ENCODE data around the gene PRMT9. TPM values are rescaled to one million over a fixed set of nuclear protein-coding genes. Genes with fewer than 3 reads are reported as not detected.

PRMT9 gene
- total RNA-seq, 1 donor from 2014 or later = 8.1 TPM

DNA sequence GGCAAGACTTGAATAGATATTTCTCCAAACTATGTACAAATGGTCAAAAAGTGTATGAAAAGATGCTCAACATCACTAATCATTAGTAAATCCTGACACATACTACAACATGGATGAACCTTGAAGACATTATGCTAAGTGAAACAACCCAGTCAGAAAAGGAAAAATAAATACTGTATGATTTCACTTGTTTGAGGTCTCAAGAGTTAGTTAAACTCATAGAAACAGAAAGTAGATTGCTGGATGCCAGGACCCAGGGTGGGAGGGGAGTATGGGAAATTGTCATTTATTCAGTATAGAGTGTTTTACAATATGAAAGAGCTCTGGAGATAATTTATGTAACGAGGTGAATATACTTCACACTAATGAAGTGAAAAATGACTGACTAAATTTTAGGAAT is 32.4 kb downstream of the PRMT9 start:
- H3K9me3 Mint-ChIP-seq = peaks cover 4% of the 10 kb centered on the region
- intact Hi-C loops (cut with micrococcal nuclease) = no loop called here
- H3K4me1 Mint-ChIP-seq = peaks cover 13% of the 10 kb centered on the region
- H3K27me3 Mint-ChIP-seq = no peaks in the 10 kb centered on the region
- no peak for DNase-seq
- no peak overlapping the region for H3K27ac Mint-ChIP-seq
- no peak overlapping the region for H3K4me3 Mint-ChIP-seq
- peaks cover 37% of the 10 kb centered on the region for H3K36me3 Mint-ChIP-seq (ENCODE audit: low read depth)

GRCh38 chr4:147648656-147649055 is 35.3 kb downstream of the PRMT9 start:
- Mint-ChIP-seq H3K9me3 (peaks cover 4% of the 10 kb centered on the region), H3K27ac (no peak overlapping the region), H3K4me1 (peaks cover 18% of the 10 kb centered on the region), H3K4me3 (no peak overlapping the region), H3K36me3 (ENCODE audit: low read depth) (peaks cover 33% of the 10 kb centered on the region), H3K27me3 (no peaks in the 10 kb centered on the region)
- intact Hi-C loops (cut with micrococcal nuclease) = no loop called here
- DNase-seq = no peak

GRCh38 chr4:147645099-147645498 is 38.9 kb downstream of the PRMT9 start:
- Mint-ChIP-seq H3K27ac (no peak overlapping the region), H3K9me3 (peaks cover 4% of the 10 kb centered on the region), H3K4me1 (peaks cover 14% of the 10 kb centered on the region), H3K36me3 (ENCODE audit: low read depth) (peaks cover 52% of the 10 kb centered on the region), H3K27me3 (no peaks in the 10 kb centered on the region), H3K4me3 (no peak overlapping the region)
- intact Hi-C loops (cut with micrococcal nuclease) = no loop called here
- DNase-seq = no peak

DNA sequence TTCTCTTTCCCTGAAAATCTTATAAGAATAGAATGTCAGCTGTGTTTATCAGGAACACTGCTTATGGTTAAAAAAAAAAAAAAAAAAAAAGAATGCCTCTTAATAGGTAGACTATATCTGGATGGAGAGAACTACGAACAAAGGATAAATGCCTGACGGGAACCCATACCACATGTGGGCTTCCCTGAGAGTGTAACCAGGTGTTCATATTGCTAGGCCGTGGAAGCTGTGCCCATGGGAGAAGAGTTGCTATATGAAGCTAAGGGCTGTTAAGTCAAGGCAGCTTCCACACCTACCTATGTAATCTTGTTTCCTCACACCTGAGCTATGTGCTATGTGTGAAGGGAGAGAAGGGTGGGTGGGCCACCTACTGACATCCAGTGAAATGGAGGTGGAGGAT is 39.5 kb downstream of the PRMT9 start:
- no peak overlapping the region for H3K27ac Mint-ChIP-seq
- H3K4me1 Mint-ChIP-seq = peaks cover 13% of the 10 kb centered on the region
- no peak for DNase-seq
- H3K36me3 Mint-ChIP-seq (ENCODE audit: low read depth) = peaks cover 52% of the 10 kb centered on the region
- H3K9me3 Mint-ChIP-seq = no peaks in the 10 kb centered on the region
- intact Hi-C loops (cut with micrococcal nuclease) = no loop called here
- H3K4me3 Mint-ChIP-seq = no peak overlapping the region
- H3K27me3 Mint-ChIP-seq = no peaks in the 10 kb centered on the region

DNA sequence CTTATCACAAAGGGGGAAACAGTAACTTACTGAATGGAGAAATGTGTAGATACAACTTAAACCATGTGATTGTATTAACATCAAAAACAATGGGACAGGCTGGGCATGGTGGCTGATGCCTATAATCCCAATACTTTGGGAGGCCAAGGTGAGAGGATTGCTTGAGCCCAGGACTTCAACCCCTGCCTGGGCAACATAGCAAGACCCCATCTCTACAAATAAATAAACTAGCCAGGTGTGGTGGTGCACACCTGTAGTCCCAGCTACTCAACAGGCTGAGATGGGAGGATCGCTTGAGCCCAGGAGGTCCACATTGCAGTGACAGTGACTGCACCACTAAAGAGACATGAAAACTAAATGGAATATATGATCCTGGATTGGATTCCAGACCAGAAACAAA is 40.3 kb downstream of the PRMT9 start:
- Mint-ChIP-seq H3K27me3 (no peaks in the 10 kb centered on the region), H3K4me1 (peaks cover 14% of the 10 kb centered on the region), H3K4me3 (no peak overlapping the region), H3K9me3 (no peaks in the 10 kb centered on the region), H3K36me3 (ENCODE audit: low read depth) (peaks cover 44% of the 10 kb centered on the region), H3K27ac (no peak overlapping the region)
- intact Hi-C loops (cut with micrococcal nuclease) = no loop called here
- no peak for DNase-seq

GRCh38 chr4:147640331-147640730 is 43.6 kb downstream of the PRMT9 start:
- H3K27me3 Mint-ChIP-seq = no peaks in the 10 kb centered on the region
- intact Hi-C loops (cut with micrococcal nuclease) = no loop called here
- H3K36me3 Mint-ChIP-seq (ENCODE audit: low read depth) = peaks cover 54% of the 10 kb centered on the region
- H3K4me3 Mint-ChIP-seq = no peak overlapping the region
- no peak for DNase-seq
- peaks cover 9% of the 10 kb centered on the region for H3K4me1 Mint-ChIP-seq
- no peak overlapping the region for H3K27ac Mint-ChIP-seq
- H3K9me3 Mint-ChIP-seq = no peaks in the 10 kb centered on the region

DNA sequence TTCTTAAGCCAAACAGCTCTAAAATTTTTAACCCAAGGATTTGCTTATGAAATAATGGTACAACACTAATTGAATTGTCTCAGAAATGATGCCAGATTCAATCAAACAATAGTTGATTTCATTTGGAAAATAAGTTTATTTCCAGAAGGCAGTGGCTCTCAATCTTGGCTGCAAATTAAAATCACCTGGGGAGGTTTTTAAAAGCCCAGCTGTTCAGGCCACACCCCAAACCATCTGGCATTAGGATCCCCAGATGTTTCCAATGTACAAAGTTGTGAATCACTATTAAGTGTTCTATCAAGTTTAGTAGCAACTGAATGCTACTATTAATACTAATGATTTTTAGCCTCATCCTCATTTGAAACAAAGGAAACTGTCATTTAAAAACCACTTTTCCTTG is 44.6 kb downstream of the PRMT9 start:
- intact Hi-C loops (cut with micrococcal nuclease) = loop anchor here (2.0 kb wide), 1 partner anchor 23 kb away; the partner anchor contains the start of gene TMEM184C
- H3K27ac Mint-ChIP-seq = no peak overlapping the region
- peaks cover 7% of the 10 kb centered on the region for H3K4me1 Mint-ChIP-seq
- no peaks in the 10 kb centered on the region for H3K9me3 Mint-ChIP-seq
- peaks cover 59% of the 10 kb centered on the region for H3K36me3 Mint-ChIP-seq (ENCODE audit: low read depth)
- no peaks in the 10 kb centered on the region for H3K27me3 Mint-ChIP-seq
- no peak for DNase-seq
- no peak overlapping the region for H3K4me3 Mint-ChIP-seq

DNA sequence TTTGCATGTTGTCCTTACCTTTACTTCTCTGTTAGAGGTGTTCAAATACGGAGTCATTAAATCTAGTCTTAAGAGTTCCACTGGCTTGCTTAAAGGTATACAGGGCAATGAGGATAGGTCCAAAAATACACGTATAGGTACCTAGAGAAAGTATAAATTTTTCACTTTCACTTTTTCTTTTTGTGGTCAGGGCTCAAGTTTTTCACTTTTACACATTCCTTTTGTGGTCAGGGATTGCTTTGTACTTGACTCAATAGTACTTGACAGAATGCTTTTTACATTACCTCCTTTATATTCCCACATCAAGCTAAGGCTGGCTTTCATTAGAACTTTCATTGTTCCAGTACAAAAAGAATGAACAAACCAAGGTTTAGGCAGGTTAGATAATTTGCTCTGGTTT is 45.0 kb downstream of the PRMT9 start:
- Mint-ChIP-seq H3K9me3 (no peaks in the 10 kb centered on the region), H3K4me3 (no peak overlapping the region), H3K36me3 (ENCODE audit: low read depth) (peaks cover 62% of the 10 kb centered on the region), H3K27ac (no peak overlapping the region), H3K27me3 (no peaks in the 10 kb centered on the region), H3K4me1 (peaks cover 7% of the 10 kb centered on the region)
- DNase-seq = no peak
- intact Hi-C loops (cut with micrococcal nuclease) = loop anchor here (2.0 kb wide), 1 partner anchor 22 kb away; the partner anchor contains the start of gene TMEM184C

GRCh38 chr4:147638365-147638764 is 45.6 kb downstream of the PRMT9 start:
- Mint-ChIP-seq H3K4me1 (peaks cover 7% of the 10 kb centered on the region), H3K27me3 (no peaks in the 10 kb centered on the region)
- intact Hi-C loops (cut with micrococcal nuclease) = loop anchor here (2.0 kb wide), 1 partner anchor 22 kb away; the partner anchor contains the start of gene TMEM184C

DNA sequence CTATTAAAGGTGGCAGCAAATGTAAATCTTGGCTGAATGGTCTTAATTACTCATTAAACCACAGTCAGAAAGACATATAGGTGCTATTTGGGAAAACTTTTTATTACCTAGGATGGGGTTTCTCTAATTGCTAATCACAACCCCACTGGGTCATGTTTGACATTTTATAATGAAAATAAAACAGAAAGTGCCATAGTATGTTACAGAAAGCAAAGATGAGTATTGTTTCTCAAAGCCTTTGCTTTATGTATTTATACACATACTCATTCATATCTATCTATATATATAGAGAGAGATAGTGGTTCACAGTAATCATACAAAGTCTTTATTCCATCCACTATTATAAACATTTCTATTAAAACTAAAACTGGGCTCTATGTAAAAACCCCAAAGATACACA is 48.6 kb downstream of the PRMT9 start:
- Mint-ChIP-seq H3K4me1 (peaks cover 7% of the 10 kb centered on the region), H3K27ac (no peak overlapping the region), H3K9me3 (no peaks in the 10 kb centered on the region), H3K27me3 (no peaks in the 10 kb centered on the region), H3K4me3 (no peak overlapping the region), H3K36me3 (ENCODE audit: low read depth) (peaks cover 49% of the 10 kb centered on the region)
- intact Hi-C loops (cut with micrococcal nuclease) = no loop called here
- DNase-seq = no peak

More at GRCh38 chr4:147638365-147638764, 45.6 kb downstream of the PRMT9 start:
- Mint-ChIP-seq H3K36me3 (ENCODE audit: low read depth) (peaks cover 65% of the 10 kb centered on the region), H3K4me3 (no peak overlapping the region), H3K27ac (no peak overlapping the region), H3K9me3 (no peaks in the 10 kb centered on the region)
- DNase-seq = no peak

DNA sequence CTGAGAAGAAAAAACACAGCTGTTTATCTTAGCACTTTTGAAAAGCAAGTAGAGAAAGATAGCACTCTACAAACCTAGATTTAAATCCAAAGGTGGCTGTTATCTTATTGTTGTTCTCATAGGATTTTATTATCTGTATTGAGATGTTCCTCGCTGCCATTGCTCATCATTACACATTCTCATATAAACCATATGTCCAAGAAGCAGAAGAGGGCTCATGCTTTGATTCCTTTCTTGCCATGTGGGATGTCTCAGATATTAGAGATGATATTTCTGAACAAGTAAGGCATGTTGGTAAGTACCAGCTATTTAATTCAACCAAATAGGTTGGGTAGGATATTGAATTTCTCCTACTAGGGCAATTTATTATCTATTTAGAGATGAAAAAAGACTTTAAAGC is 50.3 kb downstream of the PRMT9 start:
- no peaks in the 10 kb centered on the region for H3K4me1 Mint-ChIP-seq
- no peaks in the 10 kb centered on the region for H3K9me3 Mint-ChIP-seq
- intact Hi-C loops (cut with micrococcal nuclease) = no loop called here
- H3K4me3 Mint-ChIP-seq = no peak overlapping the region
- no peak overlapping the region for H3K27ac Mint-ChIP-seq
- H3K27me3 Mint-ChIP-seq = no peaks in the 10 kb centered on the region
- DNase-seq = no peak
- peaks cover 50% of the 10 kb centered on the region for H3K36me3 Mint-ChIP-seq (ENCODE audit: low read depth)

DNA sequence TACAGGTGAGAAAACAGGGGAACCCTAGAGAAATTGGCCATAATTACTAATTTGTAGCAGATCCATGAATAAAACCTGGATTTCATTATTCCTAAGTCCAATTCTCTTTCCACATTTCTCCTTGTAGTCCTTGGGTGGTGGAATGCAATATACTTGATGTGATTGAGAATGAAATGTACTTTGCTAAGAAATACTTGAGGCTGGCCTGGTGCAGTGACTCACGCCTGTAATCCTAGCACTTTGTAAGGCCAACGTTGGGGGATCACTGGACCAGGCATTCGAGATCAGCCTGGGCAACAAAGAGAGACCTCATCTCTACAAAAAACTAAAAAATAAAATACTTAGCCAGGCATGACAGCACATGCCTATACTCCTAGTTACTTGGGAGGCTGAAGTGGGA is 50.9 kb downstream of the PRMT9 start:
- Mint-ChIP-seq H3K9me3 (no peaks in the 10 kb centered on the region), H3K4me3 (no peak overlapping the region), H3K27me3 (no peaks in the 10 kb centered on the region), H3K4me1 (no peaks in the 10 kb centered on the region), H3K27ac (no peak overlapping the region), H3K36me3 (ENCODE audit: low read depth) (peaks cover 47% of the 10 kb centered on the region)
- DNase-seq = no peak
- intact Hi-C loops (cut with micrococcal nuclease) = no loop called here

DNA sequence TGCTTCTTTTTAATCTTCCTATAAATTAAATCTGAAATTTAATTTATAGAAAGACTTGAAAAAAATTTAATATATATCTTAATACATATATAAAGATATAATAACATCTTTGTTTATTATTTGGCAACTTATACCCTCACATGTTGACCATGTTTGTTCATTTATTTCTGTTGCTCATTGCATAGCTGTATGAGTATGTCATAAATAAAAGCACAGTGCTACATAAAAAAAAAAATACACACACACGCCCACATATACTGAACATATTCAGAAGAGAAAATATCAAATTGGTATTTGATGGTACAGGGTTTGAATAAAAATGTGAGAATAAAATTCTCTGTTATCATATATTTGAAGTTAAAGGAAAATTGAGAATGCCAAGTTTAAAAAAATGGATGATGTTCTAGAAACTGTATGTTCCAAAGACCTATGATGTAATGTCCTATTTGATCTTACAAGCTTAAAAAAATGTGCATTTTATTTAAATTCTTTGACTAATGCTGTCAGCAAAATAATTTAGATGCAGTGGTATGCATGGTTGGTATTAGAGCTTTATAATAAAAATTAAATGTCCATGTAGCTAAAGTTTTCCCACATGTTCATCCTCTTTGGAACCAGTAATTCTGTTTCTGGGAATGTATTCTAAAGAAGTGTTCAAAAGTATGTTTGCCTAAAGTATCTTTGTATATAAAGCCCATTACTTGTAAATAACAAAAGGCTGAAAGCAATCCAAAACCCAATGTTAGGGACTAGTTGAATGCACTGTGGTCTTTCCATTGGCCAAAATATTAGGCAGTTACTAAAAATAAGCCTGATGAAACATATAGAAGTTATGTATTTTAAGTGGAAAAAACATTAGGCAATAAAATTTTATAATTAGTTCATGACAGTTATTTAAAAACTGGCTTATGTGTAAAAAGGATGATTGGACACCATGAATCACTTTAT is 53.9 kb downstream of the PRMT9 start:
- Mint-ChIP-seq H3K4me3 (no peak overlapping the region), H3K27ac (no peak overlapping the region), H3K36me3 (ENCODE audit: low read depth) (peaks cover 45% of the 10 kb centered on the region), H3K27me3 (no peaks in the 10 kb centered on the region), H3K4me1 (no peaks in the 10 kb centered on the region), H3K9me3 (no peaks in the 10 kb centered on the region)
- no peak for DNase-seq
- intact Hi-C loops (cut with micrococcal nuclease) = no loop called here

DNA sequence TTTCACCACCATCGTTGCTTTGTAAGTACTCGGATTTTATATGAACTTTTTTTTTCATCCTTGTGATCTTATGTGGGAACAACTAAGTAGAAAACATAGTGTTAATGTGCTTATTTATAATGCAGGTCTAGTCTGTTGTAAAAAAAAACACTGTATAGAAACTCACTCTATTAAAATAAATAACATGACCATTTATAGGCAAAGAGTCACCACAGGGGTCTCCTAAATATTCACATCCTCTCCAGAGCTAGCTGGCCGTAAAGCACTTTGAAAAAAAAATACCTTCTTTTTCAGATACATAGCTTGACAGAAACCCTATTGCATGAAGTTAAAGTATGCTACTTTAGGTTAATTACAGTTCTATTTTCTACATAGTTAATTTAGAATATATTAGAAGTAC is 55.5 kb downstream of the PRMT9 start:
- Mint-ChIP-seq H3K4me1 (no peaks in the 10 kb centered on the region), H3K27me3 (no peaks in the 10 kb centered on the region), H3K4me3 (no peak overlapping the region), H3K27ac (no peak overlapping the region), H3K9me3 (no peaks in the 10 kb centered on the region), H3K36me3 (ENCODE audit: low read depth) (peaks cover 39% of the 10 kb centered on the region)
- no peak for DNase-seq
- intact Hi-C loops (cut with micrococcal nuclease) = no loop called here

Measured in activated CD4-positive, alpha-beta T cell treated with anti-CD3 and anti-CD28 coated beads, Interleukin-2, amount 10 ng/mL, durations not matched to agents 24 days and 14 days (primary cell).